HepG2 (cell line): ENCODE measurements around the gene PARK7. TPM values are rescaled to one million over a fixed set of nuclear protein-coding genes. Genes with fewer than 3 reads are reported as not detected.

Source experiments
- ATAC-seq: fragments of 200-7000 bp; cut with Tn5 transposase; 3 replicates; pipeline ENCODE4 v1.9.1; 2020; ENCODE audit warnings: mild to moderate bottlenecking, moderate library complexity
- BruUV-seq: library from RNA; stranded (reverse); fragments of 400-500 nt; replicated peaks from 2 replicates; lab custom pipeline; 2021; lab: Mats Ljungman, UMichigan
- CTCF ChIA-PET: fragments of 300-600 bp; formaldehyde crosslinking; extraction: SDS; loops from one replicate; lab custom pipeline; 2021; ENCODE audit warnings: low total read pairs, inconsistent platforms, low intra/inter-chr PET ratio; lab: Yijun Ruan, JAX
- POLR2A ChIA-PET: fragments of 350-600 bp; sonication (Branson Sonifier 250); formaldehyde crosslinking; loops from one replicate; lab custom pipeline; 2020; ENCODE audit warnings: antibody characterized with exemption, inconsistent platforms; lab: Yijun Ruan, JAX
- DNase-seq: peaks from one replicate; pipeline ENCODE4 v3.0.0-alpha.2; 2015; ENCODE audit warnings: low spot score
- FAIRE-seq: peaks from 3 replicates; lab custom pipeline; 2011; peaks lifted over from hg19 to GRCh38; lab: Jason Lieb, UNC
- H2AFZ ChIP-seq: one replicate; pipeline ENCODE4 v1.6.1; 2011; ENCODE audit warnings: low read length, inconsistent platforms
- H3K27ac ChIP-seq: fragments of 300-600 bp; 3 replicates; pipeline ENCODE4 v1.8.0; 2011; ENCODE audit warnings: mixed run types, mild to moderate bottlenecking, mixed read lengths, low read length, inconsistent platforms; ENCODE audit not compliant: insufficient read depth; ENCODE audit errors: extremely low read length
- H3K27me3 ChIP-seq, 2 experiments: fragments of 200-600 bp in 1 of 2; 2 replicates in 1 of 2; 3 replicates in 1 of 2; pipeline versions ENCODE4 v1.6.0 to v1.8.0; 2011; ENCODE audit warnings: low read length in 2 of 2, mild to moderate bottlenecking in 2 of 2, moderate library complexity in 2 of 2, inconsistent platforms in 1 of 2; ENCODE audit not compliant: insufficient read depth in 2 of 2, control insufficient read depth in 1 of 2
- H3K36me3 ChIP-seq, 2 experiments: fragments of 200-600 bp in 1 of 2; replicated peaks in 1 of 2; 2 replicates in 1 of 2; 3 replicates in 1 of 2; pipeline versions ENCODE4 v1.5.1 to v1.8.0; 2011; ENCODE audit warnings: low read length in 2 of 2, inconsistent platforms in 1 of 2; ENCODE audit not compliant: insufficient read depth in 2 of 2, control insufficient read depth in 1 of 2
- H3K4me1 ChIP-seq: 2 replicates; pipeline ENCODE4 v1.5.1; 2012; ENCODE audit warnings: low read length, inconsistent platforms; ENCODE audit not compliant: insufficient read depth
- H3K4me2 ChIP-seq: 2 replicates; pipeline ENCODE4 v1.6.0; 2011; ENCODE audit warnings: low read depth, low read length, inconsistent platforms
- H3K4me3 ChIP-seq, 3 experiments: fragments of 200-600 bp in 1 of 3; sonication (generic), shearing (Covaris generic) in 1 of 3; replicated peaks in 1 of 3; 2 replicates each; pipeline ENCODE4 v1.5.1; 2011 to 2016; ENCODE audit warnings: low read length in 3 of 3, inconsistent platforms in 2 of 3, low read depth in 2 of 3, mild to moderate bottlenecking in 2 of 3, control low read depth in 1 of 3, mixed read lengths in 1 of 3; ENCODE audit not compliant: insufficient read depth in 1 of 3
- H3K79me2 ChIP-seq: one replicate; pipeline ENCODE4 v1.6.1; 2011; ENCODE audit warnings: low read length, inconsistent platforms; ENCODE audit not compliant: insufficient read depth
- H3K9ac ChIP-seq: 2 replicates; pipeline ENCODE4 v1.6.0; 2011; ENCODE audit warnings: mild to moderate bottlenecking, low read depth, low read length, inconsistent platforms; ENCODE audit not compliant: insufficient read depth
- H3K9me3 ChIP-seq: 2 replicates; pipeline ENCODE4 v1.5.1; 2012; ENCODE audit warnings: mild to moderate bottlenecking, low read length
- H4K20me1 ChIP-seq: 2 replicates; pipeline ENCODE4 v1.6.0; 2011; ENCODE audit warnings: inconsistent platforms, mild to moderate bottlenecking, low read length, moderate library complexity; ENCODE audit not compliant: insufficient read depth
- CEBPB ChIP-seq: IDR thresholded peaks from 2 replicates; pipeline ENCODE4 v1.6.1; 2011; ENCODE audit warnings: low read depth, low read length, improper control_type of control experiment, borderline replicate concordance
- CEBPG ChIP-seq: IDR thresholded peaks from 2 replicates; pipeline ENCODE4 v1.6.1; 2016
- JDP2 ChIP-seq: sonication (generic); formaldehyde crosslinking; IDR thresholded peaks from 2 replicates; pipeline ENCODE4 v1.8.1; 2022; ENCODE audit warnings: missing genetic modification reagents, borderline replicate concordance
- KAT8 ChIP-seq: IDR thresholded peaks from 2 replicates; pipeline ENCODE4 v1.6.1; 2016; ENCODE audit warnings: missing genetic modification reagents, missing compliant biosample characterization
- NRL ChIP-seq: sonication (generic); formaldehyde crosslinking; IDR thresholded peaks from 2 replicates; pipeline ENCODE4 v1.5.0; 2020; ENCODE audit warnings: missing genetic modification reagents, mild to moderate bottlenecking, moderate library complexity, borderline replicate concordance
- SP2 ChIP-seq: sonication (generic); formaldehyde crosslinking; IDR thresholded peaks from 2 replicates; pipeline ENCODE4 v1.5.1; 2020; ENCODE audit warnings: mild to moderate bottlenecking, missing genetic modification reagents
- SYNCRIP ChIP-seq: fragments of 200-400 bp; formaldehyde crosslinking; IDR thresholded peaks from 2 replicates; pipeline ENCODE4 v1.6.1; 2018; ENCODE audit warnings: mild to moderate bottlenecking, low read depth, low read length; ENCODE audit not compliant: insufficient read depth
- ZNF234 ChIP-seq: sonication (generic); formaldehyde crosslinking; conservative IDR thresholded peaks from 2 replicates; pipeline ENCODE4 v1.5.1; 2020; ENCODE audit warnings: mild to moderate bottlenecking, missing genetic modification reagents
- ZNF33B ChIP-seq: sonication (generic); formaldehyde crosslinking; IDR thresholded peaks from 2 replicates; pipeline ENCODE4 v1.5.1; 2020; ENCODE audit warnings: mild to moderate bottlenecking, missing genetic modification reagents
- ZNF569 ChIP-seq: sonication (generic); formaldehyde crosslinking; IDR thresholded peaks from 2 replicates; pipeline ENCODE4 v1.5.0; 2020; ENCODE audit warnings: mild to moderate bottlenecking, missing genetic modification reagents, moderate library complexity, borderline replicate concordance
- ZNF570 ChIP-seq: sonication (generic); formaldehyde crosslinking; IDR thresholded peaks from 2 replicates; pipeline ENCODE4 v1.4.0; 2020; ENCODE audit warnings: mild to moderate bottlenecking, missing genetic modification reagents, borderline replicate concordance
- WGBS: methylation state at CpG from one replicate; pipeline ENCODE4 v1.1.6; 2017; ENCODE audit warnings: low lambda C conversion rate; 5-methylcytosine and 5-hydroxymethylcytosine counted together
- in situ Hi-C: cut with HindIII; loops from 2 replicates; pipeline ENCODE4 v1.10.0; 2017; ENCODE audit warnings: low pct_unique_long_range_greater_than_20kb; ENCODE audit not compliant: extremely low pct_ligation_motif_present
- intact Hi-C: fragments of 100-400 bp; cut with micrococcal nuclease; formaldehyde crosslinking; loops from one replicate; pipeline ENCODE4 v1.10.0; 2022; ENCODE audit not compliant: unreplicated experiment
- polyA plus RNA-seq, 8 experiments: library from polyadenylated mRNA; depleted of rRNA in 3 of 8; stranded (reverse) in 7 of 8; unstranded in 1 of 8; fragments of >200 nt; fragmentation: Illumina TruSeq in 4 of 8; extraction: Trizol in 4 of 8; gene quantifications; 2 replicates each; pipeline versions ENCODE4 v1.2.1 to v1.2.3, GENCODE V29; 2011 to 2016; ENCODE audit warnings: low read depth in 4 of 8, missing spikeins in 1 of 8, mixed read lengths in 1 of 8; ENCODE audit not compliant: insufficient read depth in 1 of 8
- total RNA-seq, 5 experiments: library from RNA; depleted of rRNA; stranded (reverse); fragments of >200 nt; fragmentation: Illumina TruSeq; extraction: Trizol; gene quantifications; 2 replicates each; pipeline ENCODE4 v1.2.3, GENCODE V29; 2016; ENCODE audit warnings: low read depth in 1 of 5
- TF ChIP-seq, protein P1 (sequence below): sonication (generic); formaldehyde crosslinking; IDR thresholded peaks from 2 replicates; pipeline ENCODE4 v1.4.0; 2020; ENCODE audit warnings: low read depth, mild to moderate bottlenecking, missing genetic modification reagents
- TF ChIP-seq, protein P2 (sequence below): sonication (generic); formaldehyde crosslinking; conservative IDR thresholded peaks from 2 replicates; pipeline ENCODE4 v1.8.0; 2022; ENCODE audit warnings: low read depth, missing genetic modification reagents
- TF ChIP-seq, protein P3 (sequence below): sonication (generic); formaldehyde crosslinking; IDR thresholded peaks from 2 replicates; pipeline ENCODE4 v1.4.0; 2020; ENCODE audit warnings: missing genetic modification reagents
- TF ChIP-seq, protein P4 (sequence below): sonication (generic); formaldehyde crosslinking; IDR thresholded peaks from 2 replicates; pipeline ENCODE4 v1.5.0; 2020; ENCODE audit warnings: mild to moderate bottlenecking, missing genetic modification reagents

The PARK7 gene
- total and polyA plus RNA-seq, 2 of the 13 experiments (the other 11 are each of a cell fraction or from before 2014, with no cell fraction given): 212 to 296 TPM

DNA sequence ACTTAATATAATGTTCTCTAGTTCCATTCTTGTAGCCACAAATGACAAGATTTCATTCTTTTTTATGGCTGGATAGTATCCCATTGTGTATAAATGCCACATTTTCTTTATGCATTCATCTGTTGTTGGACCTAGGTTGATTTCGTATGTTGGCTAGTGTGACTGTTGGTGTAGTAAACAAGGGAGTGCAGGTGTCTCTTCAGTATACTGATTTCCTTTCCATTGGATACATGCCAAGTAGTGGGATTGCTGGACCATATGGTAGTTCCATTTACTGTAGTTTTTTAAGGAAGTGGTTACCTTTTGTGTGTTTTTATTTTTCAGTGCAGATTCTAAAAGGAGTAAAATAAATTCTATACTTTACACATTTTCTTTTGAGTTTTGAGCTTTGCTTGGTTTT, 5.7 kb downstream of the PARK7 start (continued):
- TF ChIP-seq, protein P1, sequence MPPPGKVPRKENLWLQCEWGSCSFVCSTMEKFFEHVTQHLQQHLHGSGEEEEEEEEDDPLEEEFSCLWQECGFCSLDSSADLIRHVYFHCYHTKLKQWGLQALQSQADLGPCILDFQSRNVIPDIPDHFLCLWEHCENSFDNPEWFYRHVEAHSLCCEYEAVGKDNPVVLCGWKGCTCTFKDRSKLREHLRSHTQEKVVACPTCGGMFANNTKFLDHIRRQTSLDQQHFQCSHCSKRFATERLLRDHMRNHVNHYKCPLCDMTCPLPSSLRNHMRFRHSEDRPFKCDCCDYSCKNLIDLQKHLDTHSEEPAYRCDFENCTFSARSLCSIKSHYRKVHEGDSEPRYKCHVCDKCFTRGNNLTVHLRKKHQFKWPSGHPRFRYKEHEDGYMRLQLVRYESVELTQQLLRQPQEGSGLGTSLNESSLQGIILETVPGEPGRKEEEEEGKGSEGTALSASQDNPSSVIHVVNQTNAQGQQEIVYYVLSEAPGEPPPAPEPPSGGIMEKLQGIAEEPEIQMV: no peak
- TF ChIP-seq ZNF33B (CRISPR knock-in tag): no peak

DNA sequence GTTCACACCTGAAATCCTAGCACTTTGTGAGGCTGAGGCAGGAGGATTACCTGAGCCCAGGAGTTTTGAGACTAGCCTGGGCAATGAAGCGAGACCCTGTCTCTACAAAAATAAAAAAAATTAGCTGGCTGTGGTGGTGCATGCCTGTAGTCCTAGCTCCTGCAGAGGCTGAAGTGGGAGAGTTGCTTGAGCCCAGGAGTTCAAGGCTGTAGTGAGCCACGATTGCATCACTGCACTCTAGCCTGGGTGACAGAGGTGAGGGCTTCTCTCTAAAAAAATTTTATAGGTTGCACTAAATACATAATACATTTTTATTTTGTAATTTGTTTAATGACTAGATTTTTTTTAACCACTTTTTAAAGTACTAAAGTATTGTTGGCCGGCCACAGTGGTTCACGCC, 6.1 kb downstream of the PARK7 start:
- Histone ChIP-seq H3K4me2 (0 out of 2 replicates have a peak overlapping the region, but pooled peaks have one; percentile 21), H3K27ac (no peak overlapping the region), H3K4me3 (no peak overlapping the region), H3K4me1 (peaks cover 49% of the 10 kb centered on the region), H3K9ac (no peak overlapping the region), H3K27me3 (no peaks in the 10 kb centered on the region), H3K36me3 (peaks cover 25 to 70% of the 10 kb centered on the region in 2 experiments), H3K79me2 (peaks cover 51% of the 10 kb centered on the region), H3K9me3 (no peaks in the 10 kb centered on the region), H4K20me1 (no peaks in the 10 kb centered on the region), H2AFZ (no peak overlapping the region)
- intact Hi-C loops: no loop called here
- WGBS: 78% methylated on average over 4 of the region's 4 CpGs
- no peak for FAIRE-seq
- peak; percentile 18 for DNase-seq
- BruUV-seq: no TSS peak
- POLR2A ChIA-PET: no interaction called here
- in situ Hi-C loops: no loop called here
- CTCF ChIA-PET: no interaction called here
- ATAC-seq: peak; percentile 63; the same call in 2 of the 3 replicates
- TF ChIP-seq ZNF570 (CRISPR knock-in tag): no peak
- no peak for TF ChIP-seq SP2 (CRISPR knock-in tag)
- TF ChIP-seq, protein P2, sequence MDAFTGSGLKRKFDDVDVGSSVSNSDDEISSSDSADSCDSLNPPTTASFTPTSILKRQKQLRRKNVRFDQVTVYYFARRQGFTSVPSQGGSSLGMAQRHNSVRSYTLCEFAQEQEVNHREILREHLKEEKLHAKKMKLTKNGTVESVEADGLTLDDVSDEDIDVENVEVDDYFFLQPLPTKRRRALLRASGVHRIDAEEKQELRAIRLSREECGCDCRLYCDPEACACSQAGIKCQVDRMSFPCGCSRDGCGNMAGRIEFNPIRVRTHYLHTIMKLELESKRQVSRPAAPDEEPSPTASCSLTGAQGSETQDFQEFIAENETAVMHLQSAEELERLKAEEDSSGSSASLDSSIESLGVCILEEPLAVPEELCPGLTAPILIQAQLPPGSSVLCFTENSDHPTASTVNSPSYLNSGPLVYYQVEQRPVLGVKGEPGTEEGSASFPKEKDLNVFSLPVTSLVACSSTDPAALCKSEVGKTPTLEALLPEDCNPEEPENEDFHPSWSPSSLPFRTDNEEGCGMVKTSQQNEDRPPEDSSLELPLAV: no peak
- TF ChIP-seq CEBPG: peak; percentile 84
- TF ChIP-seq SYNCRIP: no peak
- no peak for TF ChIP-seq KAT8 (CRISPR knock-in tag)
- no peak for TF ChIP-seq ZNF234 (CRISPR knock-in tag)
- TF ChIP-seq NRL (CRISPR knock-in tag): no peak
- TF ChIP-seq, protein P3, sequence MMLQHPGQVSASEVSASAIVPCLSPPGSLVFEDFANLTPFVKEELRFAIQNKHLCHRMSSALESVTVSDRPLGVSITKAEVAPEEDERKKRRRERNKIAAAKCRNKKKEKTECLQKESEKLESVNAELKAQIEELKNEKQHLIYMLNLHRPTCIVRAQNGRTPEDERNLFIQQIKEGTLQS (CRISPR knock-in tag): peak; percentile 61
- TF ChIP-seq CEBPB: peak; percentile 82
- TF ChIP-seq JDP2 (CRISPR knock-in tag): no peak
- TF ChIP-seq, protein P4, sequence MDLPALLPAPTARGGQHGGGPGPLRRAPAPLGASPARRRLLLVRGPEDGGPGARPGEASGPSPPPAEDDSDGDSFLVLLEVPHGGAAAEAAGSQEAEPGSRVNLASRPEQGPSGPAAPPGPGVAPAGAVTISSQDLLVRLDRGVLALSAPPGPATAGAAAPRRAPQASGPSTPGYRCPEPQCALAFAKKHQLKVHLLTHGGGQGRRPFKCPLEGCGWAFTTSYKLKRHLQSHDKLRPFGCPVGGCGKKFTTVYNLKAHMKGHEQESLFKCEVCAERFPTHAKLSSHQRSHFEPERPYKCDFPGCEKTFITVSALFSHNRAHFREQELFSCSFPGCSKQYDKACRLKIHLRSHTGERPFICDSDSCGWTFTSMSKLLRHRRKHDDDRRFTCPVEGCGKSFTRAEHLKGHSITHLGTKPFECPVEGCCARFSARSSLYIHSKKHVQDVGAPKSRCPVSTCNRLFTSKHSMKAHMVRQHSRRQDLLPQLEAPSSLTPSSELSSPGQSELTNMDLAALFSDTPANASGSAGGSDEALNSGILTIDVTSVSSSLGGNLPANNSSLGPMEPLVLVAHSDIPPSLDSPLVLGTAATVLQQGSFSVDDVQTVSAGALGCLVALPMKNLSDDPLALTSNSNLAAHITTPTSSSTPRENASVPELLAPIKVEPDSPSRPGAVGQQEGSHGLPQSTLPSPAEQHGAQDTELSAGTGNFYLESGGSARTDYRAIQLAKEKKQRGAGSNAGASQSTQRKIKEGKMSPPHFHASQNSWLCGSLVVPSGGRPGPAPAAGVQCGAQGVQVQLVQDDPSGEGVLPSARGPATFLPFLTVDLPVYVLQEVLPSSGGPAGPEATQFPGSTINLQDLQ (CRISPR knock-in tag): no peak
- no peak for TF ChIP-seq ZNF569 (CRISPR knock-in tag)
